IgD-negative memory B cell (primary cell): ENCODE data around the gene MPP7. TPM values are rescaled to one million over a fixed set of nuclear protein-coding genes. Genes with fewer than 3 reads are reported as not detected.
A peak's percentile ranks its signal among the peaks of the same experiment; 100 is the strongest.
"Not testable (repeated sequence)": the region's sequence is repeated elsewhere in the genome, so short reads cannot be mapped to it uniquely, and the experiment has no call there.

ENCODE experiments used
- H3K27ac Mint-ChIP-seq, 3 donors: one replicate each; pipeline ENCODE4 v1.8.0; 2020 to 2022; ENCODE audit warnings: mild to moderate bottlenecking in 3 of 3, mixed read lengths in 3 of 3, moderate library complexity in 1 of 3
- H3K27me3 Mint-ChIP-seq: one replicate; pipeline ENCODE4 v1.8.0; 2021; ENCODE audit warnings: mixed read lengths
- H3K36me3 Mint-ChIP-seq: one replicate; pipeline ENCODE4 v1.8.0; 2020; ENCODE audit warnings: mild to moderate bottlenecking, mixed read lengths
- H3K4me1 Mint-ChIP-seq, 3 donors: one replicate each; pipeline ENCODE4 v1.8.0; 2020 to 2022; ENCODE audit warnings: mixed read lengths in 3 of 3, mild to moderate bottlenecking in 1 of 3
- H3K4me3 Mint-ChIP-seq, 4 donors: one replicate each; pipeline ENCODE4 v1.8.0; 2020 to 2022; ENCODE audit warnings: mild to moderate bottlenecking in 4 of 4, mixed read lengths in 4 of 4, moderate library complexity in 3 of 4
- H3K9me3 Mint-ChIP-seq, 3 donors: one replicate each; pipeline ENCODE4 v1.8.0; 2020 to 2021; ENCODE audit warnings: mixed read lengths in 3 of 3, mild to moderate bottlenecking in 1 of 3
- polyA plus RNA-seq: library from polyadenylated mRNA; unstranded; fragments of 300-500 nt; fragmentation: Illumina TruSeq; gene quantifications from one replicate; pipeline ENCODE4 v1.2.3, GENCODE V29; 2021

MPP7 gene
- polyA plus RNA-seq = 2.3 TPM

GRCh38 chr10:28302638-28303488, at the start of gene MPP7:
TSS of gene MPP7 (minus strand) at chr10:28303064. CDS start at chr10:28238604, 64,460 bp downstream.
- peaks cover 20% of the 10 kb centered on the region for H3K27me3 Mint-ChIP-seq
- H3K4me1 Mint-ChIP-seq = peaks cover 19 to 27% (median 22%) of the 10 kb centered on the region in 3 donors
- H3K9me3 Mint-ChIP-seq = no peaks in the 10 kb centered on the region
- H3K36me3 Mint-ChIP-seq = peaks cover 1% of the 10 kb centered on the region
- peak within 1 kb of the TSS; percentile 57 to 96 (median 87) for H3K27ac Mint-ChIP-seq
- H3K4me3 Mint-ChIP-seq = peak within 1 kb of the TSS; percentile 91 to 98 (median 95)

GRCh38 chr10:28349892-28350291, 47.0 kb upstream of the MPP7 start:
- Mint-ChIP-seq H3K27ac (peak overlapping the region in 1 of 3 donors; percentile 4), H3K27me3 (peaks cover 8% of the 10 kb centered on the region), H3K36me3 (no peaks in the 10 kb centered on the region), H3K4me1 (no peaks in the 10 kb centered on the region), H3K4me3 (no peak overlapping the region), H3K9me3 (peaks cover 3 to 13% (median 5%) of the 10 kb centered on the region in 3 donors)

GRCh38 chr10:28343987-28344895, 41.4 kb upstream of the MPP7 start:
- Mint-ChIP-seq H3K4me3 (no peak overlapping the region), H3K27me3 (peaks cover 16% of the 10 kb centered on the region), H3K36me3 (no peaks in the 10 kb centered on the region), H3K27ac (peak overlapping the region in 1 of 3 donors; percentile 25), H3K4me1 (peaks cover 5 to 6% (median 5%) of the 10 kb centered on the region in 3 donors), H3K9me3 (peaks cover 3 to 13% (median 8%) of the 10 kb centered on the region in 3 donors)

- peaks cover 16% of the 10 kb centered on the region for H3K27me3 Mint-ChIP-seq
- no peak overlapping the region for H3K4me3 Mint-ChIP-seq
- H3K4me1 Mint-ChIP-seq = peaks cover 5 to 6% (median 5%) of the 10 kb centered on the region in 3 donors
- peak overlapping the region in 1 of 3 donors; percentile 67 for H3K27ac Mint-ChIP-seq
- peaks cover 3 to 13% (median 8%) of the 10 kb centered on the region in 3 donors for H3K9me3 Mint-ChIP-seq
- no peaks in the 10 kb centered on the region for H3K36me3 Mint-ChIP-seq
Observed at GRCh38 chr10:28343252-28343651, 40.4 kb upstream of the MPP7 start.

GRCh38 chr10:28341679-28342078, 38.8 kb upstream of the MPP7 start:
- H3K4me3 Mint-ChIP-seq, H3K36me3 Mint-ChIP-seq, H3K9me3 Mint-ChIP-seq, H3K4me1 Mint-ChIP-seq: not testable (repeated sequence)
- H3K27ac Mint-ChIP-seq = peak overlapping the region in 1 of 3 donors; percentile 48
- H3K27me3 Mint-ChIP-seq = peaks cover 16% of the 10 kb centered on the region

- Mint-ChIP-seq H3K36me3 (peaks cover 2% of the 10 kb centered on the region), H3K4me1 (peaks cover 10 to 28% (median 20%) of the 10 kb centered on the region in 3 donors), H3K4me3 (peak overlapping the region in 2 of 4 donors; percentile 21 to 45), H3K27ac (peak overlapping the region in 2 of 3 donors; percentile 89 to 99), H3K9me3 (peaks cover 0 to 3% (median 0%) of the 10 kb centered on the region in 3 donors), H3K27me3 (no peaks in the 10 kb centered on the region)
Observed at GRCh38 chr10:28332726-28333125, 29.9 kb upstream of the MPP7 start.

GRCh38 chr10:28331841-28332240, 29.0 kb upstream of the MPP7 start:
- Mint-ChIP-seq H3K4me3 (peak overlapping the region in 1 of 4 donors; percentile 65), H3K9me3 (peaks cover 0 to 1% (median 0%) of the 10 kb centered on the region in 3 donors), H3K27ac (no peak overlapping the region), H3K36me3 (peaks cover 2% of the 10 kb centered on the region), H3K4me1 (peaks cover 10 to 28% (median 22%) of the 10 kb centered on the region in 3 donors), H3K27me3 (no peaks in the 10 kb centered on the region)

- Mint-ChIP-seq H3K9me3 (peaks cover 0 to 1% (median 0%) of the 10 kb centered on the region in 3 donors), H3K27me3 (no peaks in the 10 kb centered on the region), H3K27ac (no peak overlapping the region), H3K4me1 (peaks cover 10 to 35% (median 26%) of the 10 kb centered on the region in 3 donors), H3K36me3 (peaks cover 2% of the 10 kb centered on the region), H3K4me3 (peak overlapping the region in 2 of 4 donors; percentile 4 to 14)
Observed at GRCh38 chr10:28331066-28331465, 28.2 kb upstream of the MPP7 start.

GRCh38 chr10:28328346-28328745, 25.5 kb upstream of the MPP7 start:
- H3K27me3 Mint-ChIP-seq = no peaks in the 10 kb centered on the region
- H3K36me3 Mint-ChIP-seq = no peaks in the 10 kb centered on the region
- no peak overlapping the region for H3K4me3 Mint-ChIP-seq
- H3K4me1 Mint-ChIP-seq = peaks cover 7 to 19% (median 10%) of the 10 kb centered on the region in 3 donors
- no peaks in the 10 kb centered on the region for H3K9me3 Mint-ChIP-seq
- no peak overlapping the region for H3K27ac Mint-ChIP-seq

- Mint-ChIP-seq H3K9me3 (no peaks in the 10 kb centered on the region), H3K36me3 (no peaks in the 10 kb centered on the region), H3K27ac (no peak overlapping the region), H3K4me3 (no peak overlapping the region), H3K4me1 (peaks cover 4 to 18% (median 8%) of the 10 kb centered on the region in 3 donors), H3K27me3 (no peaks in the 10 kb centered on the region)
Observed at GRCh38 chr10:28327491-28327880, 24.6 kb upstream of the MPP7 start.

- no peaks in the 10 kb centered on the region for H3K27me3 Mint-ChIP-seq
- H3K4me3 Mint-ChIP-seq = peak overlapping the region in 2 of 4 donors; percentile 35 to 47
Observed at GRCh38 chr10:28326516-28327490, 23.9 kb upstream of the MPP7 start.

GRCh38 chr10:28320799-28321198, 17.9 kb upstream of the MPP7 start:
- Mint-ChIP-seq H3K4me1 (no peaks in the 10 kb centered on the region), H3K9me3 (peaks cover 0 to 2% (median 0%) of the 10 kb centered on the region in 3 donors), H3K4me3 (no peak overlapping the region), H3K27me3 (peaks cover 3% of the 10 kb centered on the region), H3K36me3 (no peaks in the 10 kb centered on the region), H3K27ac (no peak overlapping the region)

More at GRCh38 chr10:28326516-28327490, 23.9 kb upstream of the MPP7 start:
- Mint-ChIP-seq H3K4me1 (peaks cover 4 to 18% (median 8%) of the 10 kb centered on the region in 3 donors), H3K27ac (no peak overlapping the region), H3K36me3 (no peaks in the 10 kb centered on the region), H3K9me3 (no peaks in the 10 kb centered on the region)

GRCh38 chr10:28320090-28320489, 17.2 kb upstream of the MPP7 start:
- Mint-ChIP-seq H3K4me1 (no peaks in the 10 kb centered on the region), H3K36me3 (no peaks in the 10 kb centered on the region), H3K9me3 (peaks cover 0 to 2% (median 0%) of the 10 kb centered on the region in 3 donors), H3K27me3 (peaks cover 3% of the 10 kb centered on the region), H3K4me3 (no peak overlapping the region), H3K27ac (no peak overlapping the region)

GRCh38 chr10:28319061-28319460, 16.2 kb upstream of the MPP7 start:
- H3K4me3 Mint-ChIP-seq, H3K27me3 Mint-ChIP-seq, H3K36me3 Mint-ChIP-seq, H3K9me3 Mint-ChIP-seq, H3K4me1 Mint-ChIP-seq: not testable (repeated sequence)
- peak overlapping the region in 1 of 3 donors; percentile 2 for H3K27ac Mint-ChIP-seq
